ENCODE data around the gene MESP2.

DNA sequence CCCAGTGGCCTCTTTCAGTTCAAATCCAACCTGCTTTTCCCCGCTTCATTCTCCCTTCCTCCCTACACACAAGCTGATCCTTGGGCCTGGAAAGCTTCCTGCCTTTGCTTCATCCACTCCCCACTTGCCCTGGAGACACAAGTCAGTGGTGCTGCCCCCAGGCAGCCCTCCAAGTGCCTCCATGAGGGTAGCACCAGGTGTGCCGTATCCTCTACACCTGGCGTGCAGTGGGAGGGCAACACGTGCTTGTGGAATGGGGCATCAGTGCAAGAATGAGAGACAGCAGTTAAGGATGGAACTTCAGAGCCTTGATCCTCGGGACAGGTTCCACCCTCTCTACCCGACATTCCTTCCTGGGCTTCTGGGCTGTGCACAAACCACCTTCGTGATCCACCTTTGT, 34.7 kb downstream of the MESP2 start:
- TF ChIP-seq, protein P1, sequence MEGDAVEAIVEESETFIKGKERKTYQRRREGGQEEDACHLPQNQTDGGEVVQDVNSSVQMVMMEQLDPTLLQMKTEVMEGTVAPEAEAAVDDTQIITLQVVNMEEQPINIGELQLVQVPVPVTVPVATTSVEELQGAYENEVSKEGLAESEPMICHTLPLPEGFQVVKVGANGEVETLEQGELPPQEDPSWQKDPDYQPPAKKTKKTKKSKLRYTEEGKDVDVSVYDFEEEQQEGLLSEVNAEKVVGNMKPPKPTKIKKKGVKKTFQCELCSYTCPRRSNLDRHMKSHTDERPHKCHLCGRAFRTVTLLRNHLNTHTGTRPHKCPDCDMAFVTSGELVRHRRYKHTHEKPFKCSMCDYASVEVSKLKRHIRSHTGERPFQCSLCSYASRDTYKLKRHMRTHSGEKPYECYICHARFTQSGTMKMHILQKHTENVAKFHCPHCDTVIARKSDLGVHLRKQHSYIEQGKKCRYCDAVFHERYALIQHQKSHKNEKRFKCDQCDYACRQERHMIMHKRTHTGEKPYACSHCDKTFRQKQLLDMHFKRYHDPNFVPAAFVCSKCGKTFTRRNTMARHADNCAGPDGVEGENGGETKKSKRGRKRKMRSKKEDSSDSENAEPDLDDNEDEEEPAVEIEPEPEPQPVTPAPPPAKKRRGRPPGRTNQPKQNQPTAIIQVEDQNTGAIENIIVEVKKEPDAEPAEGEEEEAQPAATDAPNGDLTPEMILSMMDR (IDR thresholded peaks at IDR 0.05) = no peak
- TF ChIP-seq POLR2A (IDR thresholded peaks at IDR 0.05) = no peak
